Peyer's patch (tissue), 4 donors: Measurements from ENCODE around the gene MRPL17.

Experiments used
- POLR2A ChIP-seq, 2 donors: fragments of 450-650 bp; IDR thresholded peaks; one replicate each; pipeline ENCODE4 v1.5.1; 2017; ENCODE audit warnings: antibody characterized with exemption in 2 of 2, mild to moderate bottlenecking in 2 of 2, moderate library complexity in 2 of 2
- TF ChIP-seq, protein P1 (sequence below), 6 experiments: fragments of 450-650 bp in 4 of 6; fragments of 200-600 bp in 2 of 6; sonication (generic) in 1 of 6; IDR thresholded peaks; one replicate each; pipeline ENCODE4 v1.5.1; 2017 to 2019; ENCODE audit warnings: antibody characterized with exemption in 6 of 6, mild to moderate bottlenecking in 3 of 6, moderate library complexity in 1 of 6

DNA sequence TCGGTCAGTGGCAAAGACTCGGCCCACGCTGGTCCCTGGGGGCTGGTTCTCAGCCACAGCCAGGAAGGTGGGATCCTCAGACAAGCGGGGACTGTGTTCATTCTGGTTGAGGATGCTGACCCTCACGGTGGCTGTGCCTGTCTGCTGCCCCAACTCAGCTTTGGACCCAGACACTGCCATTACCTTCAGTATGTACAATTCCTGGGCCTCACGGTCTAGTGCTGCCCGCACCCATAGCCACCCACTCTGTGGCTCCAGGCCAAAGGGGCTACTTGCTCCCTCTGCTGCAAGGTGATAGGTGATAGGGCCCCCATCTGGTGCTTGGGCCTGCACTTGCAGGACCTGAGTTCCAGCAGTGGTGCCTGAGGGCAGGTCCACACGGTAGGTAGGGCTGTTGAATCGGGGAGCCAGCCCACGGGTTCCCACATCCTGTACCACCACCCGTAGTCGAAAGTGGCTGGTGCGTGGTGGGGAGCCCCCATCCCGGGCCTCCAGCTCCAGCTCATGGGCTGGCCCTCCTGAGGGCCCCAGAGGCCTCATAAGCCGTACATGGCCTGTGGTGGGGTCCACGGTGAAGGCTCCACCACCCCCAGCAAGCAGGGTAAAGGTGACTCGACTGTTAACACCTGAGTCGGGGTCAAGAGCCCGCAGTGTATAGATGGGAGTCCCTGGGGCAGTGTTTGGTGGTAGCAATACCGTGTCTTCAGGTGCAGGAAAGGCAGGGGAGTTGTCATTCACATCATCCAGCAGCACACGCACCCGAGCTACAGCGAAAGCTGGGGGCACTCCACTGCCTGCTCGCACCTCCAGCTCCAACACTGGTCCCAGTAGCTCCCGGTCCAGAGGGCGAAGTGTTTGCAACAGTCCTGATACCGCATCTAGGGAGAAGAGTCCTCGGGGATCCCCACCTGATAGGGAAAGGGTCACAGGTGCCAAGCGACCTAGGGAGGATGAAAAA lies 50.7 kb downstream of the MRPL17 start:
- no peak for TF ChIP-seq POLR2A (IDR thresholded peaks at IDR 0.05)
- TF ChIP-seq, protein P1, sequence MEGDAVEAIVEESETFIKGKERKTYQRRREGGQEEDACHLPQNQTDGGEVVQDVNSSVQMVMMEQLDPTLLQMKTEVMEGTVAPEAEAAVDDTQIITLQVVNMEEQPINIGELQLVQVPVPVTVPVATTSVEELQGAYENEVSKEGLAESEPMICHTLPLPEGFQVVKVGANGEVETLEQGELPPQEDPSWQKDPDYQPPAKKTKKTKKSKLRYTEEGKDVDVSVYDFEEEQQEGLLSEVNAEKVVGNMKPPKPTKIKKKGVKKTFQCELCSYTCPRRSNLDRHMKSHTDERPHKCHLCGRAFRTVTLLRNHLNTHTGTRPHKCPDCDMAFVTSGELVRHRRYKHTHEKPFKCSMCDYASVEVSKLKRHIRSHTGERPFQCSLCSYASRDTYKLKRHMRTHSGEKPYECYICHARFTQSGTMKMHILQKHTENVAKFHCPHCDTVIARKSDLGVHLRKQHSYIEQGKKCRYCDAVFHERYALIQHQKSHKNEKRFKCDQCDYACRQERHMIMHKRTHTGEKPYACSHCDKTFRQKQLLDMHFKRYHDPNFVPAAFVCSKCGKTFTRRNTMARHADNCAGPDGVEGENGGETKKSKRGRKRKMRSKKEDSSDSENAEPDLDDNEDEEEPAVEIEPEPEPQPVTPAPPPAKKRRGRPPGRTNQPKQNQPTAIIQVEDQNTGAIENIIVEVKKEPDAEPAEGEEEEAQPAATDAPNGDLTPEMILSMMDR (IDR thresholded peaks at IDR 0.05): no peak
